HG03196 (cell line): ENCODE data around the gene RALGPS1.

Experiments
- ATAC-seq: cut with Tn5 transposase; IDR thresholded peaks from one replicate; pipeline ENCODE4 v1.9.1; 2021; ENCODE audit not compliant: unreplicated experiment

The RALGPS1 gene

DNA sequence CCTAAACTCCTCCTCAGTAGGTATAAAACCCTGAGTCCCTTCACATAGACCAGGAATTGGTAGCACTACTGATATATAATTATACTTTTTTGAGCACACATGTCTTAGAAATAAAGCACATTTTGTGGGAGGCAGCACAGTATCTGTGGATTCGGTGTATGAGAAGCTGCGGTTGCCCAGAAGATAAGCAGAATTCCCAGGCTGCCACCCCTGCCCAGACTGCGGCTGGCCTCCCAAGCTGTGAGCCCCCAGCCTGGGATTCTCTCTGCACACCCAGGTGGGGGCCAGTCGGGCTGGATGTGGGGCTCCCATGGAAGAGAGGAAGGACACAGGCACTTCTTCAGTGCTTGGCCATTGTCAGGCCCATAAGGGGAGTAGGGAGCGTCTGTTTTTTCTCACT is 233.4 kb downstream of the RALGPS1 start:
- no peak for ATAC-seq

- ATAC-seq = no peak
Measured at GRCh38 chr9:127149010-127149409, 234.4 kb downstream of the RALGPS1 start.

GRCh38 chr9:127149463-127150390 is 235.1 kb downstream of the RALGPS1 start:
- ATAC-seq = no peak

DNA sequence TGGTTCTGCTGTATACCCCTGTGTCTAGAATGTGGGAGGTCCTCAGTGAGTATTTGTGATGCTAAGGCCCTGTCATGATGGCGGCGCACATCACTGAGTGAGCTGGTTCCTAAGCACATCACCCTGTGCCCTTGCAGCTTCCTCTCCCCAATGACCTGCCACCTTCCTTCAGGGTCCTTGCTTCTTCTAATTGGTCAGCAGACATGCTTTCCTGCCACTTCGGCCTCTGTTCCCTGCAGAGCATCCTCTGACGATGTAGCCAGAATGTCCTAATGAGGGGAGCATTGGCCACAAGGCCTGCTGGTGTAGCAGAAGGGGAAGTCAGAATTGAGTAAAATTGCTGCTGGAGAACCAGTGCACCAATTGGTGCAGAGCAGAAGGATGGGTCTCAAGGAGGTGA is 238.9 kb downstream of the RALGPS1 start:
- no peak for ATAC-seq

DNA sequence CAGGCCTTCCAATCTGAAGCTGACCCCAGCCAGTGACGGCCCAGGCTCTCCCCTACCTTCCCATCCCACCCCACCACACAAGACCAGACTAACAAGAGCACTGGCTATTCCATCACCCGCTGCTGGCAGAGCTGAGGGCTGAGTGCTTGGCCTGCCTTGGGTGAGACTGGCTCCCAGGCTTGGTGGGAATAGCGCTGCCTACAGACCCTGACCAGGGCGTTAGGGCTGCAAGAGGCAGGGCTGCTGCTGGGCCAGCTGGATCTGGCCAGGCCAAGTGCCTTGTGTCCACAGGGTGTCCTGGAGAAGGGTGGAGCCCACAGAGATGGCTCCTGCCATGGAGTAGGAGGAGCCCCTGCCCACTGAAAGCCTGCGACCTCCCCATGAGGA is 239.4 kb downstream of the RALGPS1 start:
- no peak for ATAC-seq

DNA sequence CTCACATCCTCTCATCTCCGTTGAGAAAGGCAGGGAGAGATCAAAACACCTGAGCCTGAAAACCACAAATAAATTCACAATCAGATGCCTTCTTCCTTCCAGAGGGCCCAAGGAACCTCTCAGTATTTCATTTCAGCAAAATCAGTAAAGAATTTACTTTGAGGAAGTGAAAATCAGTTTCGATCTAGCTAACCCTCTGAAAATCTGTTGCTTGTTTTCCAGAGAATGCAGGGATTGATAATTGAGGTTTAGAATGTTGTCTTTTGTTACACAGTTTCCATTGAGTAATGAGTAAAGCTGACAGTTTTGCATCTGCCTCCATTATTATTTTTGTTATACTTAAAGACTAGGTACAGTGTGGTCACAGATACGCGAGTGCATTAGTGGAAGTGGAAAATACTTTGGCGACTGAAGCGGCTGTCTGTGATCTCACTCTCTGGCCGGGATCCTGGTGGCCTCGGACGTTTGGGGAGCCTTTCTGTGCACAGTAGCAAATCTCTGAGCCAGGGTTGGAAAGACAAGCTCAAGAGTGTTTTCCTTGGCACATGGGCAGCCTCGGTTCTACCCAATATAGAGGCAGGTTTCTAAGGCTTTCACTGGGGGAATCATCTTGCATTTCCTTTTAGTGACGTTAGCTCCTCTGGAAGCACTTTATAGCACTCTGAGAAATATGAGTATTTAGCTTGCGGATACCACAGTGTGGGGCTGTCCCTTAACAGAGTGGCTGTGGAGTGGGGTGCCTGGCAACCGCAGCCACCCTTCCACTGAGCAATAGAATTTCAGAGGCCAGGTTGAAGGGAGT is 240.0 kb downstream of the RALGPS1 start:
- no peak for ATAC-seq

- no peak for ATAC-seq
Measured at GRCh38 chr9:127155314-127155960, 240.9 kb downstream of the RALGPS1 start.

DNA sequence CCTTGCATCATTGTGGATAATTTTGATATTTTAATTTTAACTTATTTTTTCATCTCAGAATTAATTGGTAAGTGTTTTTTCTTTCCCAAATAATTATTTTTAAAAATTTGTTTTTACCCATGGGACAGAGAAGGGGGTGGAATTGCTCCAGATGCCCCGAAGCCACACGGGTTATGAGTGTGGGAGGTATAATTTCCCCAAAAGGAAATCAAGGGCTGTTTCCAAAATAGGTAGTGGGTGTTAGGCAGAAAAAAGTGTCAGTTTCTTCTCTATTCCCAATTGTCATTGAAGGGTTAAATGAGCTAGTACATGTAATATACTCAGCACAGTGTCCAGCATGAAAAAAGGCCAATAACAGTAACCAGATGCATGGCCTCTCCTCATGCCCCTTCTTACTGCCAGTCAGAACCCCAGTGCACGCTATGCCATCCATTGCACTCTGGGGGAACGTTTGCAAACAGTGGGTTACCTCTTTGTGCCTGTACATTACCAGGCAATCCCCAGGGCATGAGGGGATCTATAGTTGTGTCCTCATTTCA is 244.3 kb downstream of the RALGPS1 start:
- no peak for ATAC-seq

GRCh38 chr9:127159325-127159801 is 244.8 kb downstream of the RALGPS1 start:
- ATAC-seq = no peak

GRCh38 chr9:127159949-127160610 is 245.5 kb downstream of the RALGPS1 start:
- ATAC-seq = no peak

DNA sequence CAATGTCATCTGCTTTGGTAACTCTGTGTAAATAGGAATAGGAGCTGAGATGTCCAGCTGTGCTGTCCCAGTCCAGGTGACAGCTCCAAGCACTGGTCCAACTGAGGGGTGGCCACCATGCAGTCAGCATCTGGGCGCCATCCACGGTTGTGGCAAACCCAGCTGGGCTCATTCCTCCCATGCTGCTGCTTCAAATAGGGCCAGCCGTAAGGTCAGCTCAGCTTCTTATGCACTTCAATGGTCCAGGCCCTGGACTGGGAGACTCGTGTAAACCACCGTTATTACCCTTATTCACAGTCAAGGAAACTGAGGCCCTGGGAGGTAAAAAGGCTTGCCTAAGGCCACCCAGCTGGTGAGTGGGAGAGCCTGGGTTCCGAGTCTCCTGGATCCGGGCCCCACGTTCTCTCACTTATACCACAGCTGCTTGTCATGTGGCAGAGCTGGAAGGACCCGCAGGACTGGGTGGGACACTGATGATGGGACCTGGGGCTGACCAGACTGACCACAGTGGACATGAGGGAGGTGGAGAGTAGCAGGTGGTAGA is 246.6 kb downstream of the RALGPS1 start:
- no peak for ATAC-seq

DNA sequence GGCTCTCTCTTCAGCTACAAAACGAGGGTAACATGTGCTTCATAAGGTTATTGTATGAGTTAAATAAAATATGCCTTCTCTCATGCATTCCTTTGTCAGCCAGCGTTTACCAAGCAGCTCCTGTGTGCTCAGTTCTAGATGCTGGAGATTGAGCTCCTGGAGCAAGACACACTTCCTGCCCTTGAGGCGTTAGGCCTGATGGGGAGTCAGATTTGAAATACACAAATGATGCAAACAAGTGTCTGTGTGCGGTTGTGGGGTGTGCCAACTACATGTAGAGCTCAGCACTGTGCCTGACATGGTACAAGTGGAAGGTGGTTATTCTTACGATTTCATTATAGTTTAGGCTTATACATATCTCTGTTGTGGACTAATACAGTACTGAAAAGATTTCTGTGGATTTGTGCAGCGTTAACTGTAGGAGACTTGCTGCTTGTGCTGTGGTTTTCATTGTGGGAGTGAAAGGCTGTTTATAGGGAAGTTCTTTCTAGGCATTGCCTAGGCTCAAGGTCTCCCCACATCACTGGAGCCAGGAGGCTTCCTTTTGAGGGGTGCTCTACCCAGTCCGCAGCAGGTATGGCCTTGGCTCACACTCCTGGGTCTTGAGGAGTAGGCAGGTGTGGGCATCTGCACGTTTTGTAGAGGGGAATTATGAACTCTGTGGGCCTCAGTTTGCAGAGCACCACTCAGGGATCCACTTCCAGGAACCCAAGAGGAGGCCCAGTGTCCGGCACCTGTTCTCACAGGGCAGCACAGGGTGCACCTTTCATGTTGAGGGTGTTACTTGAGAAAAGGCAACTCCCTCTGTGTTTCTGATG is 247.7 kb downstream of the RALGPS1 start:
- no peak for ATAC-seq

DNA sequence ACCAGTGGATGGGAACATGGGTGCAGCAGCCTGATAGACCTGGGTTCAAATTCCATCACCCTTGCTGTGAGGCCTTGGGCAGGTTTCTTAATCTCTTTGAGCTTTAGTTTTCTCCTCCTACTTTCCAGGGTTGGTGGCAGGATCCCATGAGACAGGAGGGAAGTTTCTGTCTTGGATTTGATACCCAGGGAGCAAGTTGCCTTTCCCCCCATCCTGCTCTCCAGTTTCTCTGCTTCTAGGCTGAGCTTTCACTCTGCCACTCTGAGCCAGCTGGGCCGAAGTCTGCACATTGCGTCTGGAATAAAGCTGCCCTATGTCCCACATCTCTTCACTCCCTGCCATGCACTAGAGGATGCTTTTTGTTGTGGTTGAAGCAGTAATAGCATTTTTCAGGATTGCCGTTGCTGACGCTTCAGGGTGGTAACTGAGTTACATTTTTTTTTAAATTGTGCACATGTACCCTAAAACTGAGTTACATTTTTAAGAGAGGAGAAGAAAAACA is 248.3 kb downstream of the RALGPS1 start:
- no peak for ATAC-seq

DNA sequence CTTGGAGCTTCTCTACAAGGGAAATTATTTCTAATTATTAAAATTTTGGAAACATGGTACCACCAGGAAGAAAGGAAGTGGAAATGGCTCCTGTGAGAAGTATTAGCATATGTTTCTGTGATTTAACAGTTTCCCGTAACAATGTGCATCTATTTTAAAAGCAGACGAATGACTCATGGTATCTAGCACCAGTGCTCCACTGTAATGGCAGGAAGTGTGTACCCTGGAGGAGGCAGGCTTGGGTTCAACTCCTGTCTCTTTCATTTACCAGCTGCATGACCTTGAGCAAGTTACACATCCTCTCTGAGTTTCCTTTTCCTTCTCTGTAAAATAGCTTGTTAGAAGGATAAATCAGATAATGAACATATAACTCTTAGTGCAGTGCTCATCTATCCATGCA is 248.8 kb downstream of the RALGPS1 start:
- ATAC-seq = no peak

DNA sequence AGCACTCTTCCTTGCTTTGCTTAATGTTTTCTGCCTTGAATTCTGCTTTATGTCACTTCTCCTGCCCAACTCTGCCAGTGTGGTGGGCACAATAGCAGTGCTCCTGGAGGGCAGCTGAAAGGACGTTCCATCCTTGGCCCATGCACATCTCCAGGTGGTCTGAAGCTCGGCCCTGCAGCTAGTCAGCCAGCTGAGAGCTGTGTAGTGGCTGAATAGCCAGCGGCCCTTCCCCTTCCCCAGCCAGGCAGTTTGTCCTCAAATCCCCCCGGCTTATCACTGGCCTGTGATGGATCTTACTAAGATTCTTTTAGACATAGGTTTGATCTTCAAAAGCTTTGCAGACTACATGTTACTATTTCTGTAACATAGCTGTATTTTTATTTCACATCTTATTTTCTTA is 250.5 kb downstream of the RALGPS1 start:
- ATAC-seq = no peak

GRCh38 chr9:127166111-127166510 is 251.5 kb downstream of the RALGPS1 start:
- no peak for ATAC-seq

DNA sequence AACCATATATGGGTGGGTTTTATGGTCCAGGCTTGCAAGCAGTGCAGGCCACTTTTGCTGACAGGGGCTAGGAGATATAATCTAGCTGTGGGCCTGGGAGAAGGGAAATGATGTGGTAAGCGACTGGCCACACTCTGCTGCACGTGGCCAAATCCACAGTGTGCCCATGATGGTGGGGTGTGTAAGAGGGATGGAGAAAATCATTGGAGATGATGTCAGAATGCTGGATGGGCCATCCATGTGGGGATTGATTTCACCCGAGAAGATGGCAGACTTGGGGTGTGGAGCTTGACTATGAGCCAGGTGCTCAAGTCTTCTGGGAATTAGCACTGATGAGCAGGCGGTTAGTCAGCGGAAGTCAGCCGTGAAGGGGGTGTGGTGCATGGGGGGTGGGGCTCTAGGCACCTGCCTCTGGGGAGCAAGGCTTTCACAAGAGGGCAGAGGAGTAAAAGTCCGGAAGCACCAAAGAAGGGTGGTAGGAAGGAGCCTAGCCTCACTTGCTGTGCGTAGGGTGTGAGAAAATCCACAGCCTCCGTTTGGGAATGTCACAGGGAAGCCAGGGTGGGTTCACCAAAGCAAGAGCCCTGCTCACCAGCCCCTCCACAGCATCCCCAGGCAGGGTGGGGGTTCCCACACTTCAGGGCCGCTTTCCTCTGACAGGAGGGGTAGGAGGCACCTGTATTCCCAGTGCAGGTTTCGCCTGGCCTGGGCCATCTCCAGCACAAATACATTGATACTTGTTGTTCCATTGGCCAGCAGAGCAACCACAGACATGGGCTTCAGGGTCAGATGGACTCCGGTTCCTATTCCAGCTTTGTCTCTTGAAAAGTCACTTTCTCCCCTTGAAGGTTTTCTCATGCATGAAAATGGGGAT is 252.3 kb downstream of the RALGPS1 start:
- ATAC-seq = peak; percentile 53

DNA sequence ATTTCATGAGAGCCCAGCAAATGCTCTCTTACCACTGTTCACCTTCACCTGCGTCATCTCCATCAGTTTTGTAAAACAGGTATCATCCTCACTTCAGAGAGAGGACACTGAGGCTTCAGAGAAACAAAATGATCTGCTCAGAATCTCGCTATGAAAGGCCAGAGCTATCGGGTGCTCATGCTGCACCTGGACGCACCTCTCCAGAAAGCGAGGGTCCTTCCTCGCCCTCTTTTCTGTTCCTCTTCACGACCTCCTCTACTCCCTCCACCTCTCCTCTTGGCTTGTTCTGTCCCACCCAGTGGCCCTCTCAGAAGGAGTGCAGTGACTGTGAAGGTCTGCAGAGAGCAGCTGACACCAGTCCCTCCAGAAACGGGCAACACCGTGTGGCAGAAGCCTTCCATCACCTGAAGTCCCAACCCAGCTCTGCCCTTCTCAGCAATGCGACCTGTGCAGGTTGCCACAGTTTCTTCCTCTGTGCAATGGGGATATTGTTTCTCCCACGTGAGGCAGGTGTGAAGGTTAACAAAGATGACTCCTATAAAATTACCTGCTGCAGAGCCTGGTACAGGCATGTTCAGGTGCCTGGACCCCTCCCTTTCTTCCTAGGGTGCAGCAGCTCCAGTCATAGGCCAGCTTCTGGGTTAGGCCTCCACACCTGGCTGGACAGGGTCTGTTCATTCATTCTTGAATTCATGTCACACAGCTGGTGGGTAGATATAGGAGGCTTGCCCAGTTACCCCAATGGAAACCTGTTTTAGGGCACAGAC is 253.2 kb downstream of the RALGPS1 start:
- no peak for ATAC-seq
